T-helper 2 cell treated with Interferon-gamma antibody and Interleukin-4, amounts not matched to agents 5 μg/mL and 100 μg/mL, for 36 hours (primary cell): ENCODE measurements around the gene LRGUK.

Source experiments
- DNase-seq: peaks from one replicate; pipeline ENCODE4 v3.0.0; 2021; ENCODE audit warnings: low spot score
- H3K27ac Mint-ChIP-seq: one replicate; pipeline ENCODE4 v1.8.0; 2021; ENCODE audit warnings: mild to moderate bottlenecking, mixed read lengths
- H3K27me3 Mint-ChIP-seq: one replicate; pipeline ENCODE4 v1.8.0; 2021; ENCODE audit warnings: low read depth, mixed read lengths
- H3K36me3 Mint-ChIP-seq: one replicate; pipeline ENCODE4 v1.8.0; 2021; ENCODE audit warnings: low read depth, mixed read lengths
- H3K4me1 Mint-ChIP-seq: one replicate; pipeline ENCODE4 v1.8.0; 2021; ENCODE audit warnings: low read depth, mixed read lengths
- H3K4me3 Mint-ChIP-seq: one replicate; pipeline ENCODE4 v1.8.0; 2022; ENCODE audit warnings: mild to moderate bottlenecking, moderate library complexity, mixed read lengths
- H3K9me3 Mint-ChIP-seq: one replicate; pipeline ENCODE4 v1.8.0; 2021; ENCODE audit warnings: mixed read lengths

LRGUK gene

GRCh38 chr7:134184767-134185166 lies 57.6 kb downstream of the LRGUK start:
- Mint-ChIP-seq H3K4me3 (no peak overlapping the region), H3K9me3 (no peaks in the 10 kb centered on the region), H3K27ac (no peak overlapping the region), H3K36me3 (no peaks in the 10 kb centered on the region), H3K4me1 (peaks cover 4% of the 10 kb centered on the region), H3K27me3 (no peaks in the 10 kb centered on the region)
- no peak for DNase-seq

GRCh38 chr7:134186027-134186426 lies 58.9 kb downstream of the LRGUK start:
- H3K27me3 Mint-ChIP-seq = no peaks in the 10 kb centered on the region
- peaks cover 6% of the 10 kb centered on the region for H3K4me1 Mint-ChIP-seq
- no peak overlapping the region for H3K27ac Mint-ChIP-seq
- DNase-seq = no peak
- H3K36me3 Mint-ChIP-seq = no peaks in the 10 kb centered on the region
- no peak overlapping the region for H3K4me3 Mint-ChIP-seq
- no peaks in the 10 kb centered on the region for H3K9me3 Mint-ChIP-seq

- Mint-ChIP-seq H3K4me3 (no peak overlapping the region), H3K9me3 (no peaks in the 10 kb centered on the region), H3K27me3 (no peaks in the 10 kb centered on the region), H3K36me3 (no peaks in the 10 kb centered on the region), H3K4me1 (peaks cover 8% of the 10 kb centered on the region), H3K27ac (no peak overlapping the region)
- no peak for DNase-seq
These were observed 59.7 kb downstream of the LRGUK start for GRCh38 chr7:134186801-134187200.

GRCh38 chr7:134187893-134188292 lies 60.8 kb downstream of the LRGUK start:
- no peak for DNase-seq
- H3K4me3 Mint-ChIP-seq = no peak overlapping the region
- H3K27me3 Mint-ChIP-seq = no peaks in the 10 kb centered on the region
- H3K4me1 Mint-ChIP-seq = peaks cover 12% of the 10 kb centered on the region
- H3K36me3 Mint-ChIP-seq = no peaks in the 10 kb centered on the region
- no peak overlapping the region for H3K27ac Mint-ChIP-seq
- H3K9me3 Mint-ChIP-seq = no peaks in the 10 kb centered on the region

- Mint-ChIP-seq H3K4me3 (no peak overlapping the region), H3K4me1 (peaks cover 12% of the 10 kb centered on the region), H3K9me3 (no peaks in the 10 kb centered on the region), H3K36me3 (no peaks in the 10 kb centered on the region), H3K27ac (no peak overlapping the region), H3K27me3 (no peaks in the 10 kb centered on the region)
- no peak for DNase-seq
These were observed 61.2 kb downstream of the LRGUK start for GRCh38 chr7:134188311-134188710.

- no peak overlapping the region for H3K27ac Mint-ChIP-seq
- no peak overlapping the region for H3K4me3 Mint-ChIP-seq
- H3K27me3 Mint-ChIP-seq = no peaks in the 10 kb centered on the region
- peaks cover 19% of the 10 kb centered on the region for H3K4me1 Mint-ChIP-seq
- H3K9me3 Mint-ChIP-seq = no peaks in the 10 kb centered on the region
- no peak for DNase-seq
- H3K36me3 Mint-ChIP-seq = no peaks in the 10 kb centered on the region
These were observed 62.4 kb downstream of the LRGUK start for GRCh38 chr7:134189559-134189958.

- Mint-ChIP-seq H3K9me3 (no peaks in the 10 kb centered on the region), H3K27me3 (no peaks in the 10 kb centered on the region), H3K4me1 (peaks cover 28% of the 10 kb centered on the region), H3K4me3 (no peak overlapping the region), H3K36me3 (no peaks in the 10 kb centered on the region), H3K27ac (no peak overlapping the region)
- DNase-seq = no peak
These were observed 64.7 kb downstream of the LRGUK start for GRCh38 chr7:134191876-134192275.

GRCh38 chr7:134193240-134193639 lies 66.1 kb downstream of the LRGUK start:
- no peak overlapping the region for H3K4me3 Mint-ChIP-seq
- H3K27me3 Mint-ChIP-seq = no peaks in the 10 kb centered on the region
- H3K9me3 Mint-ChIP-seq = no peaks in the 10 kb centered on the region
- H3K36me3 Mint-ChIP-seq = no peaks in the 10 kb centered on the region
- no peak overlapping the region for H3K27ac Mint-ChIP-seq
- no peak for DNase-seq
- peaks cover 25% of the 10 kb centered on the region for H3K4me1 Mint-ChIP-seq

- Mint-ChIP-seq H3K4me3 (no peak overlapping the region), H3K4me1 (peaks cover 24% of the 10 kb centered on the region), H3K36me3 (no peaks in the 10 kb centered on the region), H3K27me3 (no peaks in the 10 kb centered on the region), H3K9me3 (no peaks in the 10 kb centered on the region), H3K27ac (no peak overlapping the region)
- no peak for DNase-seq
These were observed 68.1 kb downstream of the LRGUK start for GRCh38 chr7:134195252-134195651.

- H3K27me3 Mint-ChIP-seq = no peaks in the 10 kb centered on the region
- no peak overlapping the region for H3K4me3 Mint-ChIP-seq
- DNase-seq = no peak
- H3K27ac Mint-ChIP-seq = no peak overlapping the region
- peaks cover 20% of the 10 kb centered on the region for H3K4me1 Mint-ChIP-seq
- no peaks in the 10 kb centered on the region for H3K9me3 Mint-ChIP-seq
- H3K36me3 Mint-ChIP-seq = no peaks in the 10 kb centered on the region
These were observed 69.3 kb downstream of the LRGUK start for GRCh38 chr7:134196439-134196838.

- no peaks in the 10 kb centered on the region for H3K9me3 Mint-ChIP-seq
- H3K4me3 Mint-ChIP-seq = no peak overlapping the region
- no peaks in the 10 kb centered on the region for H3K36me3 Mint-ChIP-seq
- H3K27me3 Mint-ChIP-seq = no peaks in the 10 kb centered on the region
- H3K4me1 Mint-ChIP-seq = peaks cover 20% of the 10 kb centered on the region
- DNase-seq = no peak
- H3K27ac Mint-ChIP-seq = no peak overlapping the region
These were observed 70.2 kb downstream of the LRGUK start for GRCh38 chr7:134197345-134197744.

- DNase-seq = no peak
- H3K9me3 Mint-ChIP-seq = no peaks in the 10 kb centered on the region
- H3K36me3 Mint-ChIP-seq = no peaks in the 10 kb centered on the region
- H3K27me3 Mint-ChIP-seq = peaks cover 2% of the 10 kb centered on the region
- no peak overlapping the region for H3K27ac Mint-ChIP-seq
- H3K4me3 Mint-ChIP-seq = no peak overlapping the region
- H3K4me1 Mint-ChIP-seq = no peaks in the 10 kb centered on the region
These were observed 73.8 kb downstream of the LRGUK start for GRCh38 chr7:134200970-134201369.

GRCh38 chr7:134201569-134202261 lies 74.6 kb downstream of the LRGUK start:
- Mint-ChIP-seq H3K27me3 (peaks cover 2% of the 10 kb centered on the region), H3K36me3 (no peaks in the 10 kb centered on the region), H3K4me3 (no peak overlapping the region), H3K27ac (no peak overlapping the region), H3K9me3 (no peaks in the 10 kb centered on the region), H3K4me1 (no peaks in the 10 kb centered on the region)
- DNase-seq = no peak

- H3K27me3 Mint-ChIP-seq = peaks cover 2% of the 10 kb centered on the region
- H3K4me3 Mint-ChIP-seq = no peak overlapping the region
- no peaks in the 10 kb centered on the region for H3K4me1 Mint-ChIP-seq
- H3K27ac Mint-ChIP-seq = no peak overlapping the region
- DNase-seq = no peak
- no peaks in the 10 kb centered on the region for H3K9me3 Mint-ChIP-seq
- H3K36me3 Mint-ChIP-seq = no peaks in the 10 kb centered on the region
These were observed 76.2 kb downstream of the LRGUK start for GRCh38 chr7:134203186-134203889.
